ENCODE data around the gene C10orf105. TPM values are rescaled to one million over a fixed set of nuclear protein-coding genes. Genes with fewer than 3 reads are reported as not detected.

Gene C10orf105
- total RNA-seq, 1 donor from 2014 or later, result 0.18 TPM

DNA sequence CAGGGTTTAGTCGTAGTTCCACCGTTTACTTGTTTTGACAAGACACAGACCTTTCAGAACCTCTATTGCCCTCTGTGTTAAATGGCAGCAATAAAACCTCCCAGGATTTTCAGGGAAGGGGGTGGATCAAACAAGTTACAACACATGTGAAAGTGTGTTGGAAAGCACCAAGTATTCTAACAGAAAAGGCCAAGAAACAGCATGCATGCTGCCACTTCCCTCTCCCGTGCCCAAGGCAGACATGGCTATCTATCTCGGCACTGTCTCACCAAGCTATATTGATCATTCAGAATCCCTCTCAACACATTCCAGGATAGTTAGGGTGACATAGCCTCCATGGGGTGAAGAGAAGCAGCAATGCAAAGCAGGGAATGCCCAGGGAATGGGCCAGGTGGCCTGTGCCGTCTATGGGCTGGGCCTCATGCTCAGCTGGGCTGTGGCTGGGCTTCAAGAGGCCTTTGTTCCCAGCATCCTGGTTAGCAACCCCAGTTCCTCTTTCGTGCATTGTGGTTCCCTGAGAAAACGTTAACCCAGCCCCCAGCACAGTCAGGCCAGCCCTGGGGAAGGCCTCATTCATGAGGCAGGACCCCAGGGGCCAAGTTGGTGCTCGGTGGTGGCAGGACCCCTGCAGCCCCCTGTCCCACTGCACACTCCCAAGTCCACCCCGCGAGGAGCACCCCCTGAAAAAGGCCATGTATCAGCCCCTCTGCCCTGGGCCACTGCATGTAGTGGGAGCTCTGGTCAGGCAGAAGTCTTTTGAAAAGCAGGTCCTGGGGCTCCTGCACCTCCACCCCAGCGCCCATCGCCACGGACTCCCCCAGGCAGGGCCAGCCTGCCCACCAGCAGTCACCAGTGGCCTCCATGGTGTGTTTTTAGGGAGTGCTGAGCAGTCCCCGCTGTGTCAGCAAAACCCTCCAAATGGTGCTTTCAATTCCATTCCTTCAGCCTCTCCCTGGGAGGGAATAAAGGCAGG, 28.3 kb upstream of the C10orf105 start:
- peaks cover 83% of the 10 kb centered on the region for H3K4me1 Mint-ChIP-seq (ENCODE audit: low read depth)
- peaks cover under 1% of the 10 kb centered on the region for H3K9me3 Mint-ChIP-seq
- peak overlapping the region; percentile 99 for H3K27ac Mint-ChIP-seq
- peaks cover 59% of the 10 kb centered on the region for H3K36me3 Mint-ChIP-seq (ENCODE audit: low read depth)
- no peaks in the 10 kb centered on the region for H3K27me3 Mint-ChIP-seq (ENCODE audit: low read depth)
- DNase-seq (ENCODE audit: low spot score), result no peak
- intact Hi-C loops (cut with micrococcal nuclease), result loop anchor here (1.0 kb wide), 3 partner anchors 11 to 22 kb away; no protein-coding TSS in a partner anchor
- H3K4me3 Mint-ChIP-seq (ENCODE audit: low read depth), result no peak overlapping the region

DNA sequence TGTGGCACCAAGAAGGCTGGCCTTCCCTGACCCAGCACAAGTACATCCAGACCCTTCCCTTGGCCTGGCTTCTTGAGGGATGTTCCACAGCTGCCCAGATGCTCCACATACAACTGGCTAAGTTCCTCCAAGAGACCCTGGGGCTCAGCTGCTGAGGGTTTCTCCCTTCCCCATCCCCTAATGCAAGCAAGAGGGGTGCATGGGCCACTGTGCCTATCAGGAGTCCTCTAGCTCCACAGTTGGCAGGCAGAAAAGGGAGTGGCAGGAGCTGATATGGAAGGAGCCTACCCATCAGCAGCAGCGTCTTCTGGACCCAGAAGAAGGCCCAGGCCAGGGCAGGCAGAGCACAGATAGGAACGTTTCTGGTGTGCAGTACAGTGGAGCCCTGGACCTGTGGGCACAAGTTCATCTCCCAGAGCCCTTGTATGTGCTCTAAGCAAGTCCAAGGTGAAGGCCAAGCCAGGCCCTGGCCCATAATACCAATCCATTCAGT, 27.5 kb upstream of the C10orf105 start:
- Mint-ChIP-seq H3K36me3 (ENCODE audit: low read depth) (peaks cover 62% of the 10 kb centered on the region), H3K27ac (peak overlapping the region; percentile 99), H3K9me3 (peaks cover 8% of the 10 kb centered on the region), H3K4me1 (ENCODE audit: low read depth) (peaks cover 83% of the 10 kb centered on the region), H3K4me3 (ENCODE audit: low read depth) (no peak overlapping the region), H3K27me3 (ENCODE audit: low read depth) (no peaks in the 10 kb centered on the region)
- DNase-seq (ENCODE audit: low spot score), result no peak
- intact Hi-C loops (cut with micrococcal nuclease), result no loop called here

DNA sequence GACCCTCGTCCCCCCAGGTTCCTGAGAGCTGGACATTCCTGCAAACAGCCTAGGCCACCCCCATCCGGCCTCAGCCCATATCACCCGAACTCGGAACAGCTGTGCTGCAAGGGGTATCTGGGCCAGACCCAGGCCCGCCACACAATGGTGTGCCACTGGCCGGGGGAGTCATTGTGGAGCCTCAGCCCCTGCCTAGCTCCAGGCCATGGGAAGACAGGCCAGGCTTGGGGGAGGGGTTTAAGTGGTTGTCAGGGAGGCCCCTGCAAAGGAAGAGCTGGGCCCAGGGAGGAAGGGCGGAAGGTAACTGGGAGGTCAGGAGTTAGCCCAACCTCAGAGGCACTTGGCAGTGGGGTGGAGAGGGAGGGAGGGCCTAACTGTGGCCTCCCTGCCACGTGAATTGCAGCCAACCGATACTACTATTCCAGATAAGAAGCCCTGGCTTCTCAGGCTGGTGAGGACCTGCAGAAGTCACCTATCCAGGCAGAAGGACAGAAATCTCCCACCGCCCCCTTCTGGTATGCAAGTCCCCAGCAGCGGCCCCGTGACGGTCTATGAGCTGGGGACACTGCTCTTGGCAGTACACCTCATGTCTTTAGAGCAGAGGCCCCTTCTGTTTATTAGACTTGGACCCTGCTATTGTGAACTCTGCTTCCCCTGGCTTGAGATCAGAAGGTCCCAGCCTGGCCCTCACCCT, 26.9 kb upstream of the C10orf105 start:
- Mint-ChIP-seq H3K27me3 (ENCODE audit: low read depth) (no peaks in the 10 kb centered on the region), H3K4me3 (ENCODE audit: low read depth) (no peak overlapping the region), H3K27ac (peak overlapping the region; percentile 99), H3K9me3 (peaks cover 9% of the 10 kb centered on the region), H3K36me3 (ENCODE audit: low read depth) (peaks cover 57% of the 10 kb centered on the region), H3K4me1 (ENCODE audit: low read depth) (peaks cover 85% of the 10 kb centered on the region)
- no peak for DNase-seq (ENCODE audit: low spot score)
- intact Hi-C loops (cut with micrococcal nuclease), result no loop called here

DNA sequence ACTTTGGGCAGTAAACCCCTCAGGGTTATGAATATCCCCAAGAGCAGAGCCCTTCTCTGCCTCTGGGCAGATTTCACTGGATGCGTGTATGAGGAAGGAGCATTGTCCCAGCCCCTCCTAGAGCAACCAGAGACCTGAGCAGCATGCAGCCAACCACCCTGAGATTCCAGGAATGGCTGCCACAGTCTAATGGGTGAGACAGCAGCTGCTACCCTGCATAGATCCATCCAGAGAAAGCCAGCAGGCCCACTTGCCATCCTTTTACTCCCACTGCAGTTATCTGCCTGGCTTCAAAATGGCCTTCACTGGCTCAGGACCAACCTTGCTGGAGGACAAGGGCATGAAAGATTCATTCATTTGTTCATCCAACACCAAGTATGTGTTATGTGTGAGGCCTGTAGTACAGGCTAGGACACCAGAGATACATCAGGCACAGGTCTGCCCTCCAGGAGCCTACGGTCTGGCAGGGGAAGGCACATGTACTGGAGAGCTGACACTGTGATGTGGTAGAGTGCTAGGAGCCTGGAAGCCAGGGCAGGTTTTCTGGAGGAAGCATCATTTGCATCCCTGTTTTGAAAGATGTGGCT, 26.2 kb upstream of the C10orf105 start:
- DNase-seq (ENCODE audit: low spot score), result no peak
- peak overlapping the region; percentile 99 for H3K27ac Mint-ChIP-seq
- intact Hi-C loops (cut with micrococcal nuclease), result no loop called here
- peaks cover 89% of the 10 kb centered on the region for H3K4me1 Mint-ChIP-seq (ENCODE audit: low read depth)
- H3K4me3 Mint-ChIP-seq (ENCODE audit: low read depth), result no peak overlapping the region
- H3K27me3 Mint-ChIP-seq (ENCODE audit: low read depth), result no peaks in the 10 kb centered on the region
- peaks cover 9% of the 10 kb centered on the region for H3K9me3 Mint-ChIP-seq
- H3K36me3 Mint-ChIP-seq (ENCODE audit: low read depth), result peaks cover 53% of the 10 kb centered on the region

DNA sequence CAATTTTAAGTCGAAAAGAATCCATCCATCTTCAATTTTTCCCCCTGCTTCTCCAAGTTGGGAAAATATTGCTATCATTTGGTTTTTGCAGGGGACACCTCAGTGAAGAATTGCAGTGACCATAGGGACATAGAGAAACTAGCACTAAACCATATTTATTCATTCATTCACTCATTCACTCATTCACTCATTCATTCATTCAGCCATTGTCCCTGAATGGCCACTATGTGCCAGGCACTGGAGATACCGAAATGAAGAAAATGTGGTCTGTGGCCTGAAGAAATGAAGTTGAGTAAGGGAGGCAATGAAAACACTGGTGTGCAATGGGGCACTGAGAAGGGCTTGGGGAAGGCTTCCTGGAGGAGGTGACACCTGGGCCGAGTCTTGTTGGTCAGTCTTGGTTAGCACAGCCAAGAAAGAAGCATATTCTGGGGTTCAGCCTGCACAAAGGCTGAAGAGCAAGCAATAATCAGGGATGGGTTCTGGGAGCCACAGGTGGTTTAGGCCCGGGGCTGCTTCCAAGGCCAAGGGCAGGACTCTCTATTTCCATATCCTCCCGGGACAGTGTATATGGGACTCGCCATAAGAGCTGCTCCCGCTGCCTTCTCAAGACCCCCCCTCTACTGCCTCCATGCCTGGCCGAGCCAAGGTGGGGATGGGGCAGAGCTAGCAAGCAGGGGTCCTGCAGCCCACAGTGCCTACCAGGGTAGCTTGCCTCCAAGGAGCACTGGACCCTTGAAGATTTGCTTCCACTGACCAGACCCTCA, 25.5 kb upstream of the C10orf105 start:
- peaks cover 9% of the 10 kb centered on the region for H3K9me3 Mint-ChIP-seq
- H3K4me1 Mint-ChIP-seq (ENCODE audit: low read depth), result peaks cover 87% of the 10 kb centered on the region
- H3K36me3 Mint-ChIP-seq (ENCODE audit: low read depth), result peaks cover 46% of the 10 kb centered on the region
- H3K27me3 Mint-ChIP-seq (ENCODE audit: low read depth), result no peaks in the 10 kb centered on the region
- intact Hi-C loops (cut with micrococcal nuclease), result no loop called here
- no peak overlapping the region for H3K4me3 Mint-ChIP-seq (ENCODE audit: low read depth)
- DNase-seq (ENCODE audit: low spot score), result no peak
- H3K27ac Mint-ChIP-seq, result peak overlapping the region; percentile 12

DNA sequence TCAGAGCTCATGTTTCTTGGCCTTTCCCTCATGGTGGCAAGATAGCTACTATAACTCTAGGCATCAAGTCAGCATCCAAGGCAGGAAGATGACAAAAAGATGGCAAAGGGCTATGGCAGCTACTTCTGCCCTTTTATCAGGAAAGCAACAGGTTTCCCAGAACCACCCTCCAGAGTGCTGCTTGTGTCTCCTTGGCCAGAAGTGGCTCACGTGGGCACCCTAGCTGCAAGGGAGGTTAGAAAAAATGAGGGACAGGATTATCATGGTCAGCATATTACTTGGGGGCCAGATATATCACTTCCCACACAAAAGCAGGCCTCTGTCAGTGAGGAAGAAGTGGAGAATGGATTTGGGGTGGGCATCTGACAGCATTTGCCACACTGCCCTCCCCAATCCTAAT, 24.3 kb upstream of the C10orf105 start:
- H3K27ac Mint-ChIP-seq, result no peak overlapping the region

DNA sequence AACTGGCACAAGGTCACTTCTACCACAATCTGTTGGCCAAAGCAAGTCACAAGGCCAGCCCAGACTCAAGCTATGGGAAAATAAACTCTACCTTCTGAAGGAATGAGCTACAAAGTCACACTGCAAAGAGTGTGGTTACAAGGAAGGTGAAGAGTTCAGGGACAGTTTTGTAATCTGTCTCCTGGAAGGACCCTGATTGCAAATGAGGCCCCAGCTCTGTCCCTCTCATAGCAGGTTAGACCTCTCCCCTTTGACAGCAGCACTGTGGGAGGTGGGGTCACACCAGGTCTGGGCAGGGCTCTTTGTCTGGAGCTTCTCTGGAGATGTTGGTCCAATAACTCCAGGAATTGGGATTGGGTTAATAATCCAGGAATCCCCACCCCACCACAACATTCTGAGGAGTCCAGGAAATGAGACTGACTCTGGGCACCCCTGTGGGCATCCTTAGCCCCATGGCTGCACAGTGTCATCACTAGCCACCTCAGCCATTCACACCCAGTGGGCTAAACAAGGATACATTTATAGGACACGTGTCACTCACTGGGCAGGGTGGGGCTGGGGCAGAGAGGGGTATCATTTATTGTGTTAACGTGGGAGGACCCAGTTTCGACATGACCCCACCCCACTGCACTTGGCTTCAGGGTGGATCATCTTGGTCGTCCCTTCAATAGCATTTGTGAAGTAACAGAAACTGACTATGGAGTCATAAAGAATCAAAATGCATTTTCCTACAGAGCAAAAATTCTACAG, 23.7 kb upstream of the C10orf105 start:
- peaks cover 83% of the 10 kb centered on the region for H3K4me1 Mint-ChIP-seq (ENCODE audit: low read depth)
- no peak overlapping the region for H3K4me3 Mint-ChIP-seq (ENCODE audit: low read depth)
- H3K27me3 Mint-ChIP-seq (ENCODE audit: low read depth), result no peaks in the 10 kb centered on the region
- no peak for DNase-seq (ENCODE audit: low spot score)
- intact Hi-C loops (cut with micrococcal nuclease), result no loop called here
- peaks cover 9% of the 10 kb centered on the region for H3K9me3 Mint-ChIP-seq
- peaks cover 34% of the 10 kb centered on the region for H3K36me3 Mint-ChIP-seq (ENCODE audit: low read depth)
- peak overlapping the region; percentile 60 for H3K27ac Mint-ChIP-seq

More for the DNA sequence above, 24.3 kb upstream of the C10orf105 start:
- H3K4me1 Mint-ChIP-seq (ENCODE audit: low read depth), result peaks cover 84% of the 10 kb centered on the region
- peaks cover 39% of the 10 kb centered on the region for H3K36me3 Mint-ChIP-seq (ENCODE audit: low read depth)
- intact Hi-C loops (cut with micrococcal nuclease), result no loop called here
- no peak overlapping the region for H3K4me3 Mint-ChIP-seq (ENCODE audit: low read depth)
- no peak for DNase-seq (ENCODE audit: low spot score)
- H3K27me3 Mint-ChIP-seq (ENCODE audit: low read depth), result no peaks in the 10 kb centered on the region
- peaks cover 9% of the 10 kb centered on the region for H3K9me3 Mint-ChIP-seq

DNA sequence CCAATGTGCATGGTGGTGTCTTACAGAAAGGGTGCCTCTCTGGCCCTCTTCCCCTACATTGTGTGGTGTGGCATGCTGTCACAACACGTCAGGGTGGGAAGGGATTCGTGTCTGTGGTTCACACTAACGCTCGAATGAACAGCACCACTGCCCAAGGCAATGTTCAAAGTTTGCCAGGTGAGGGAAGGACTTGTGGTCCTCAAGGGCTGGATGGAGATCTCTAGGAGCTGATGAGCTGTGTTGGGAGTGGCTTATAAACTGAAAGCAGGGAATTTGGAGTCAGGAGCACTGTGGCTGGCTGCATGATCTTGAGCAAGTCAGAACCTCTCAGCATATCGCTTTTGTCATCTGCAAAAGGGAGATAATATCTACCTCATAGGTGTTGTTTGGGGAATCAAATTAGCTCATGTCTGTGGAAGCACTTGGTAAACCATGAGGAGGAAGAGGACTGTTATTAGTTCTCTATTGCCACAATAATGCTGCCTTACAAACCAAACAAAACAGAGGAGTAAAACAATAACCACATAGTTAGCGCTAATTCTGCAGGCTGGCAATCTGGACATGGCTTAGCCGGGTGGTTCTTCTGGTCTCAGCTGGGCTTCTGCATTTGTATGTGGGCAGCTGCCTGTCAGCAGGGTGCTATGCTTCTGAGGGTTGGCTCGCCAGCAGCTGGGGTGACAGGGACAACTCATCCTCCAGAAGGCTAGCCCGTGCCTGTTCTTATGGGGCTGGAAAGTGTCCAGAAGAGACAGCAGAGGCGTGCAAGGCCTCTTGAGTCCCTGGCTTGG, 22.9 kb upstream of the C10orf105 start:
- peak overlapping the region; percentile 78 for H3K27ac Mint-ChIP-seq
- no peak for DNase-seq (ENCODE audit: low spot score)

DNA sequence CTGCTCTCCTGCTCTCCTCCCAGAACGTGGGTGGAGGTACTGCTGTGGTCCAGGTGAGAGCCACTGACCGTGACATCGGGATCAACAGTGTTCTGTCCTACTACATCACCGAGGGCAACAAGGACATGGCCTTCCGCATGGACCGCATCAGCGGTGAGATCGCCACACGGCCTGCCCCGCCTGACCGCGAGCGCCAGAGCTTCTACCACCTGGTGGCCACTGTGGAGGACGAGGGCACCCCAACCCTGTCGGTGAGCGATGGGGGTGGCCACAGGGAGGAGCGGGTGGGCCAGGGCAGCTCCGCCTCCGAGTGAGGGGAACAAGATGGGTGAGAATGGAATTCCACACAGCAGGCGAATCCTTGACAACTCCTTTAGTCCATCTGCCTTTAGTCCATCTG, 22.1 kb upstream of the C10orf105 start:
- DNase-seq (ENCODE audit: low spot score), result no peak
- Mint-ChIP-seq H3K27ac (peak overlapping the region; percentile 78), H3K4me1 (ENCODE audit: low read depth) (peaks cover 83% of the 10 kb centered on the region), H3K4me3 (ENCODE audit: low read depth) (peak overlapping the region; percentile 26), H3K9me3 (peaks cover 9% of the 10 kb centered on the region), H3K27me3 (ENCODE audit: low read depth) (no peaks in the 10 kb centered on the region), H3K36me3 (ENCODE audit: low read depth) (peaks cover 24% of the 10 kb centered on the region)
- intact Hi-C loops (cut with micrococcal nuclease), result no loop called here

More for the DNA sequence above, 22.9 kb upstream of the C10orf105 start:
- Mint-ChIP-seq H3K9me3 (peaks cover 9% of the 10 kb centered on the region), H3K4me3 (ENCODE audit: low read depth) (peak overlapping the region; percentile 26), H3K4me1 (ENCODE audit: low read depth) (peaks cover 83% of the 10 kb centered on the region), H3K36me3 (ENCODE audit: low read depth) (peaks cover 31% of the 10 kb centered on the region), H3K27me3 (ENCODE audit: low read depth) (no peaks in the 10 kb centered on the region)
- intact Hi-C loops (cut with micrococcal nuclease), result no loop called here

DNA sequence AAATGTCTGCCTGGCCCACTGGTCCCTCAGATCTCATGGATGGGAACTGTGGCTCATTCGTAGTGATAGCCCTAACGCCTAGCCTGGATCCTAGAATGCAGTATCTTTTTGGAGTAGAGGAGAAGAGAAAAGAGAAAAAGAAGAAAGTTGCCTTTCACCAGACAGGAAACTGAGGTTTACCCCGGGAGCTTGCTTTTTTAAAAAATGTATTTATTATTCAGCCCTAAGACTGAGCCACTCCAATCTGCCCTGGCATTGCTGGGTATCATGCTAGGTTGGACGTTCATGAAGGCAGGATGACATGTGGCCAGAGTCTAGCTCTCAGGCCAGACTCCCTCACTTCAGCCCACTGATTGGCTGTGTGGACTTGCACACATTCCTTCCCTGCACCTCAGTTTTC, 21.5 kb upstream of the C10orf105 start:
- peak overlapping the region; percentile 34 for H3K27ac Mint-ChIP-seq
- H3K4me3 Mint-ChIP-seq (ENCODE audit: low read depth), result no peak overlapping the region
- peaks cover 9% of the 10 kb centered on the region for H3K9me3 Mint-ChIP-seq
- intact Hi-C loops (cut with micrococcal nuclease), result no loop called here
- peaks cover 84% of the 10 kb centered on the region for H3K4me1 Mint-ChIP-seq (ENCODE audit: low read depth)
- no peaks in the 10 kb centered on the region for H3K27me3 Mint-ChIP-seq (ENCODE audit: low read depth)
- peaks cover 24% of the 10 kb centered on the region for H3K36me3 Mint-ChIP-seq (ENCODE audit: low read depth)
- no peak for DNase-seq (ENCODE audit: low spot score)

DNA sequence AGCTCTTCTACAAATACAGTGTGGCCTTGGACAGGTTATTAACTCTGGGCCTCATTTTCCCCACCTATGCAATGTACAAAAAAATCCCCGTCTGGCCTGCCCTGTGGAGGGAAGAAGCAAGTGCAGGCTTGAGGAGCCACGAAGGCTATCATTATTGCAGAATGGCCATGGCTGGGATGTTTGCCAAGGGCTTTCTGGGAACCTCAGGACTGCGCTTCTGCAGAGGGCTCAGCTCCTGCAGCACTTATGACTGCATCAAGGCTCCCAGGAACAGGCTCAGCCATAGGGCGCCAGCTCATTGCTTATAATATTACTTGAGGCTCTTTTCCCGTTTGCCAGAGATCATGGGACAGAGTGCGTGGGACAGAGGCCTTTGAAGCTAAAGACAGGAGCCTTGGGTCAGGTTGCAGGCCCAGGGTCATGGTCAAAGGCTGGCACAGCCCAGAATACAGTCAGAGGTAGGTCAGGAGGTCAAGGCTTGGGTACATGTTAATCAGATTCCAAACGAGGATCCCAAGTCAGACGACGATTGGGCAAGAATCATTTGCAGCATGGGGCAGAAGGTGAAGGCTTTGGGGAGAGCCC, 20.6 kb upstream of the C10orf105 start:
- no peak overlapping the region for H3K4me3 Mint-ChIP-seq (ENCODE audit: low read depth)
- DNase-seq (ENCODE audit: low spot score), result no peak
- H3K27me3 Mint-ChIP-seq (ENCODE audit: low read depth), result no peaks in the 10 kb centered on the region
- peaks cover 86% of the 10 kb centered on the region for H3K4me1 Mint-ChIP-seq (ENCODE audit: low read depth)
- H3K27ac Mint-ChIP-seq, result peak overlapping the region; percentile 34
- H3K9me3 Mint-ChIP-seq, result peaks cover 9% of the 10 kb centered on the region
- peaks cover 16% of the 10 kb centered on the region for H3K36me3 Mint-ChIP-seq (ENCODE audit: low read depth)
- intact Hi-C loops (cut with micrococcal nuclease), result no loop called here

Data from activated T-helper 2 cell treated with anti-CD3 and anti-CD28 coated beads, Interferon-gamma antibody, Interleukin-2, Interleukin-4, amounts not matched to agents 10 μg/mL and 5 μg/mL and 100 μg/mL, durations not matched to agents 14 hours and 24 hours and 36 hours (primary cell).